HG03521 (cell line): ENCODE results near the gene GABBR2.

Experiments used
- ATAC-seq: cut with Tn5 transposase; IDR thresholded peaks from one replicate; pipeline ENCODE4 v1.9.1; 2021; ENCODE audit warnings: mild to moderate bottlenecking, moderate library complexity; ENCODE audit not compliant: unreplicated experiment

The GABBR2 gene

DNA sequence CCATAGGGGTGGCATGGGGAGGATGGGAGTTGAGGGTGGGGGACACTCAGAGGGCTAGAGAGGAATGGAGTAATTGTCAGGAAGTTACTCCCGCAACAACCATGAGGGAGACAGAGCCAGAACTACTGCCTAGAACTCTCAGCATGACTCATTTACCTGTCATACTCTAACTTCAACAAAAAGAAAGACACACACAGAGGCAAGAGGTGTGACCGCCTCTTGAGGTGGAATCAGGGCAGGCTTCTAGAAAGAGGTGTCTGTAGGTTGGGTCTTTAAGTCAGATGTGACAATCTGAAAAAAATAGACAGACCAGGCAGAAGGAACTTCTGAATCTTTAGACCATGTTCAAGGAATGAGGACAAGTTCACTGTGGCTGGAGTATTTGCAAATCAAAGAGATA, 73.4 kb downstream of the GABBR2 start:
- ATAC-seq = no peak

DNA sequence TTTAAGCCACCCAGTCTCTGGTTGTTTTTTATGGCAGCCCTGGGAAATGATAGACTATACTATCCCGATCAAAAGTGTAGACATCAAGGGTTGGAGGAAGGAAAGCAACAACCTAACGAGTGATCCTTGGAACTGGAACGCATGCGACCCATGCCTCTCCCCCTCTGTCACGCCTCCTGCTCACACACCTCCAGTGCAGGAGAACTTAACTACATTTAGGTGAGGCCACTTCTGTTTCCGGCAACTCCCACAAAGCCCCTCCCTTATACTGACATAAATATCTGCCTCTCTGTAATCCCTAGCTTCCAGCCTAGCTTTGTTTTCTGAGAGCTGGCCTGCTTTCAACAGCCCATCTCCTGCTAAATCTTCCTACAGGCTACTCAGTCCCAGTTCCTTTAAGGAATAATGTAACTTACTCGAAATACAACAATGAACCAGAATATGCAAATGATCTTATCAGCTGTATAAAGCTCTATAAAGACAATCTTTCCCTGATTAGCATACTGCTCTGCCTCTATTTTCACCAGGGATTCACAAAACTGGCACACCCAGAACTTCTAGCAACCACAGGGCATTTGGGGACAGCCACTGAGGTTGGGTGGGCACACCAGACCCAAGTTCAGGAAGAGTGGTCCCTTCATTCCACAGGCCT, 73.9 kb downstream of the GABBR2 start:
- ATAC-seq = no peak

DNA sequence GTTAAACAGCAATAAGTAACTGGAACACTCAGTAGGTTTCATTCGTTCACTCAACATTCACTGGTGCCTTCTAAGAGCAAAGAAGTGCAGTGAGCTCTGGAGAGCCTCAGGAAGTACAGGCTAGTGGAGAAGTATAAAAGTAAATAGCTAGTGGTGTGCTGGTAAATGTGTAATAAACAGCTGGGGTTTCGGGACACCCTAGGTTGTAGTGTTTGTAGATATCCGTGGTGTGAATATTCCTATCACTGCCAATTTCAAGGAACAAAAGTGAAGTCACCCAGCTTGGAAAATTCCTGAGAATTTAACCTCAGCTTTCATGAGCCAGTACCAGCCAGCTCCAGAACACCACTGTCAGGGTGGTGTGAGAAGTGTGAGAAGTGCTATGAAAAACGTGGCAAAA, 75.9 kb downstream of the GABBR2 start:
- ATAC-seq = no peak

DNA sequence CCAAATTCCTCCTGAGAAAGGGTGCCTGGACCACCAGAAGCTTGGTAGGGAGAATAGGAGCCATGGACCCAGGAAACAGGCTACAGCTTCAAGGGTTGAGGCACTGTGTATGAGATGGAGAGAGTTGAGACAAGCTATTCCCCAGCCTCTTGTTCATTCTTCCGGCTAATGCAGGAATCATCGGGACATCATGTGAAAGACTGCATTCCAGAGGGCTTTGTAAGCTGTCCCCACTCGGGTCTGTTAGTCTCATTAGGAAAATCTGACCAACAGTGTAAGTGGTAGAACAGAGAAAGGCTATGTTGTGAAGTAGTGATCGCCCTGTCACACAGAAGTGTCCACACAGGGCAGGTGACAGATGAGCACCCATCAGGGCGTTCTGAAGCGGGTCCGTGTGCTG, 81.4 kb downstream of the GABBR2 start:
- no peak for ATAC-seq

DNA sequence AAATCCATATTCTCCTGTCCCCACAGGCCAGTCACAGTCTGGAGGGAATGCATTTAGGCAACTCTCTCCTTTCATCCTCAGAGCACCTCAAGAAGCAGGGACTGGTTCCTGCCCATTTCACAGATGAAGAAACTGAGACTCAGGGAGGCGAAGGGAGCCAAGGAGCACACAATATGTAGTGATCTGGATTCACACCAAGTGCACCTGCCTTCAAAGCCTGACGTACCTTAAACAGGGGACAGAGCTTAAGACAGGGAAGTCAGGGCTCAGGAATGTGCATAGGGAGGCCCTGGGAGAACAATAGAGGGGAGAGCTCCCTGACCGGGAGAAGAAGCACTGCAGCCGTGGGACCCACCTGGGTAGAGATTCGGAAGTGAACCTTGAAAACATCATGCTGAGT, 83.0 kb downstream of the GABBR2 start:
- no peak for ATAC-seq

DNA sequence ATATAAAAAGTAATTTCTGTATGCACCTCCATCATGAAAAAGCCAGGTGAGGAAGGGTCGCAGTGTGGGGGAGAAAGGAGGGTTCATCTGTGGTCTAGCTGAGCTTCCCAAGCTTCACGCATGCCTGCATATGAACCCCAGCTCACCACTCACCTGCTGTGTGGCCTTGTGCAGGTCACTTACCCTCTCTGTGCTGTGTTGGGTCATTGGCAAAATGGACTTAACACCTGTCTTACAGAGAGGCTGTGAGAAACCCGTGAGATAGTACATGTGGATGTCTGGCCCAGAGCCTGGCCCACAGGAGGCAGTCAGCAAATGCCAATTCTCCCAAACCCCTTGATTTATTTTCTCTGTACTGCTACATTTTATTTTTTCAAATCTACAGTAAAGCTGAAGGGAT, 88.9 kb downstream of the GABBR2 start:
- no peak for ATAC-seq

DNA sequence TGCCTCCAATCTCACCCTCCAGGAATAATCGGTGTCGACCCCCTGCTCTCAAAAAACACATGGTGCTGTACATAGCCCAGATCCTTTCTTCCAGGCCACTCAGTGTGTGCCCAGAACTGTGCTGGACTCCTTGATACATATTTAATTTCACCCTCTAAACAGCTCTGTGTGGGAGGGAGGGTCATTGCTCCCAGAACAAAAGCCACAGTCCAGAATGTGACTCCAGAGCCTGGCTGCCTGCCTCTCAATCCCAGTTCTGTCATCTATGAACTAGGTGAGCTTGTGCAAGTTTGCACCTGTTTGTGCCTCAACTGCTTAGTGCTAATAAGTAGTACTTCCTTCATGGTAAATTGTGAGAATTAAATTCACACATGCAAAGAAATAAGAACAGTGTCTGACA, 93.1 kb downstream of the GABBR2 start:
- ATAC-seq = no peak

DNA sequence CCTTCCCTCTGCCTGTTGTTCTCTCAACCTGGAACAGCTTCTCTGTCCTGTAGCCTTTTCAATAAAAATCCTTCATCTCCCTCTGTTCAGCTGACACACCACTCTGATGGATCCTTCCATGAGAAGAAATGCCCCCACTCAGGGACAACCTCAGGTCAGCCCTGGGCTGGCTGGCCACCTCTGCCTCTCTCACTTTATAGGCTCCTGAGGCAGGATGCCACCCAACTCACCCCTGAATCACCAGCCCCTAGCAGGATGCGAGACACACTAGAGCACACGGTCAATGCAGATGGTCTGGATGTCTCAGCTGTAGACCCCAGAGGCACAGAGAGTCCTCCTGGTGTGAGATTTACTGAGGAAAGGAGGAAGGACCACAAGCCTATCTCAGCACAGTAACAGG, 93.8 kb downstream of the GABBR2 start:
- ATAC-seq = no peak

DNA sequence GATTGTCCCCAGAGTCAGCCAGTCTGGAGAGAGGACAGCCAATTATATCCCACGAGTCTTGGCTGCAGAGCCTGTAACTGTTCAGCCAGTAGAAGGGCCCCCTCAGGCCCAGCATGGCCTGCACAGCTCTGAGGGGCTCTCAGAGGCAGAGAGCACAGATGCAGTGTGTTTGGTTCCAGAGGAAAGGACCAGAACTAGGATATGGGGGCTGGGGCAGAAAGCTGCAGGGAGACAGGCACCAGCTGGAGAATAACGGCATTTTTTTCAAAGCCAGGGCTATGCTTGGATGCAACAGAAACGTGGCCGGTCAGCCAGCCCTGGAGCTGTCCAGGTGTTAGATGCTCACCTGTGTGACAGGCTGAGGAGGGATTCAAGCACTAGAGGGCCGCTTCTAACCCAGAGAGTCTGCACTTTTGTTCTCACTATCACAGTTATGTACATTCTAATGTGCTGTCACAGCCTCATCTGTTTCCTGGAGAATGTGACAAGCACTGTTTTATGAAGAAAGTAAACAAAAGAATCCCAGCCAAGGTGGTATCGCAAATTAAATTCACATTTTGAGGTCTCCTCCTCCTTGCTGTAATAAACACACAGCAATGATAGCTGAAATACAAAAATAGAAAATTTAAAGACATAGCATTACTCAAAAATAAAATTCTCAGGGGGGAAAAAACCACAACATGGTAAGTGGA, 96.5 kb downstream of the GABBR2 start:
- no peak for ATAC-seq

DNA sequence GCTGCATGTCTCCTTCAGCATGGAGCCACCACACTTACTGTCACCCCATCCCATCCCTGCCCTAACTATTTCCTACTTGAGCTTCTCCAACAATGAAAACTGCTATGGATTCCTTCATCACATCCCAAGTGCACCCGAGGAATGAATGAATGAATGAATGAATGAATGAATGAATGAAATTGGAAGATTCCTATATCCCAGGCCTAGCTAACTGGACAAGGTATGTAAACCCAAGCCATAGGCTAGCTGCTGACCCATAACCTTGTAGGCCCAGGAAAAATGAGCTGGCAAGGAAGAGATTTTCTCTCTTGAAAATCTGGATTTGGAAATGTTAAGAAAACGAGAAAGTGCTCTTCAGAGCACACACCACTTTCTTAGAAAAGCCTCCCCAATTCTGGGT, 97.4 kb downstream of the GABBR2 start:
- no peak for ATAC-seq

DNA sequence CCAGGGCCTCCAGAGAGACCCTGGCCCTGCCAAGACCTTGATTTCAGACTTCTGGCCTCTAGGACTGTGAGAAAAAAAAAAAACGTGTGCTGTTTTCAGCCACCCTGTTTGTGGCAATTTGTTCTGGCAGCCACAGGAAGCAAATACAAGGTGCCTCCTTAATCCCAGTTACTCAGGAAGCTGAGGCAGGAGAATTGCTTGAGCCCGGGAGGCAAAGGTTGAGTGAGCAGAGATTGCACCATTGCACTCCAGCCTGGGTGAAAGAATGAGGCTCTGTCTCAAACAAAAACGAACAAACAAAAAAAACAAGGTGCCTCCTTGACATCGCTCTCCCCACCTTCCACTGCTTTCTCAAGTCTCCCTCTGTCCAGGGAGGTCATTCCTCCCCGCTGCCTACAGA, 98.0 kb downstream of the GABBR2 start:
- ATAC-seq = no peak

DNA sequence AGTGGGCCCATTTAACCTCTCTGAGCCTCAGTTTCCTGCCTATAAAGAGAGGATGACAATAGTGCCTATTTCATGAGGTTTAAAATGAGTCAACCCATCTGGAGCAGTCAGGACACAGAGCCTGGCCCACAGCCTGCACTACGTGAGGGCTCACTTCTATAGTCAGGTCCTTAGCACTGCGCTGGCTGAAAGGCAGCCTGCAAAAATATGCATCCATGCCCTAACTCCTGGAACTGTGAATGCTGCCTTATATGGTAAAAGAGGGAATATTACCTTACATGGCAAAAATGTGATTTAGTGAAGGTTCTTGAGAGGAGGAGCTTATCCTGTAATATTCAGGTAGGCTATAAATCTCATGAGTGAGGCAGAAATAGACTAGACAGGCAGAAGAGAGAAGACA, 98.5 kb downstream of the GABBR2 start:
- ATAC-seq = no peak

DNA sequence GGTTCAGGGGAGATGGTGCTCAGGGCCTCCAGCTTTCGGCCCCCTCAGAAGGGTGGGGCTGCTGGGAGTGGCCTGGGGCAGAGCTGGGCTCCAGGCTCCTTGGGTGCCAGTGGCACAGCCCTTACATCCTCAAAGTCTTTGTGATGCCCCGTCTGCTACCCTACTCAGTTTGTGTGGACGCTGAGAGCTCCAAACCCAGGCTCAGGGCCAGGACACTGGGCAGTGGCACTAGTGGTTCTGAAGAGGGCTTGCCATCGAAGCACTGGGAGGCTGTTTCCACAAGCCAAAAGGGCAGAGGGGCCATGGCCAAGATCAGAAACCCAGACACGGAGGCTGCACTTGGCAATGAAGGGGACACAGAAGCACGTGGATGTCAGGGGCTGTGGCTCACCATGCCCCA, 99.1 kb downstream of the GABBR2 start:
- ATAC-seq = no peak

DNA sequence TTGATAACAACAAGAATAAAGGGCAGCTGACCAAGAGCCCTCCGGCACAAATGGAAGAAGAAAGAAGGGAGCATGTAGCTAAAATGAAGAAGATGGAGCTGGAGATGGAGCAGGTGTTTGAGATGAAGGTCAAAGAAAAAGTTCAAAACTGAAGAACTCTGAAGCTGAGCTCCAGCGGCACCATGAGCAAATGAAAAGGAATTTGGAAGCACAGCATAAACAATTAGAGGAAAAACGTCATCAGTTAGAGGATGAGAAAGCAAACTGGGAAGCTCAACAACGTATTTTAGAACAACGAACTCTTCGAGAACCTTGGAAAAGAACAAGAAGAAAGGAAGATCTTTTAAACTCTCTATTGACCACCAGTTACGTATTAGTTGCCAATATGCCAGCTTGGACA, 100.9 kb downstream of the GABBR2 start:
- no peak for ATAC-seq

DNA sequence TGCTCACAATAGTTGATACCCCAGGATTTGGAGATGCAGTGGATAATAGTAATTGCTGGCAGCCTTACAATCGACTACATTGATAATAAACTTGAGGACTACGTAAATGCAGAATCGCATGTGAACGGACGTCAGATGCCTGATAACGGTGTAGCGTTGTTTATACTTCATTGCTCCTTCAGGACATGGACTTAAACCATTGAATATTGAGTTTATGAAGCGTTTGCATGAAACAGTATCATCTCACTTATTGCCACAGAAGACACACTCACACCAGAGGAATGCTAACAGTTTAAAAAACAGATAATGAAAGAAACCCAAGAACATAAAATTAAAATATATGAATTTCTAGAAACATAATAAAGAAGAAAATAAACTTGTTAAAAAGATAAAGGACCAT, 101.6 kb downstream of the GABBR2 start:
- no peak for ATAC-seq

DNA sequence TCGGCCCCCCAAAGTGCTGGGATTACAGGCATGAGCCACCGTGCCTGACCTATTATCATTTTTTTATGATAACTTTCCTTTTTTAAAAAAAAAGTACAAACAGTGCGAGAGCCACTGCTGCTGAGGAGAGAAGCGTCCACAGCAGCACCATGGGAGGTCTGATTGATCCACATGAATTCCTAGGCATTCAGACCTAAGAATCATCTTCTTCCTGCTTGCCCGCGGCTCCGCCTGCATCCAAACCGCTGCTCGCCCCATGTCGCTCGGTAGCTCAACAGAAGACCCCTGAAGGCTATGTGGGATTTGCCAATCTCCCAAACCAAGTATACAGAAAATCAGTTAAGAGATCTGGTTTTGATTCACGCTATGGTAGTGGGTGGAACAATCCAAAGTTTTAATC, 102.0 kb downstream of the GABBR2 start:
- no peak for ATAC-seq

DNA sequence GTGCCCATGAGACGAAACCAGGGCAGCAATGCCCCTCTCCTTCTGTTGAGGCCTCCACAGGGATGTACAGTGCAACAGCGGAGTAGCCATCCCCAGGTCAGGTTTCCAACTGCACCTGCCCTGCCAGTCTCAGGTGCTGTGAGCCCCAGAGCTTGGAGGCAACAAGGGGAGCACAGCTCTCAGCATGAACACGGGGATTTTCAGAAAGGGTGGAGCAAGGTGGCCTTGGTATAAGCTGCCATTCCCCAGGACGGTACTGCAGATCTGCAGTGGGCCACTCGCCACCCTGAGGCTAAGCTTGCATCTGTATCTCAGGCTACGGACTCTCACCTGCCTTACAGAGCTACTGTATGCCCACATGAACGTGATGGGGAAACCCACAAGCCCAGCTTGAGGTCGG, 103.6 kb downstream of the GABBR2 start:
- no peak for ATAC-seq

DNA sequence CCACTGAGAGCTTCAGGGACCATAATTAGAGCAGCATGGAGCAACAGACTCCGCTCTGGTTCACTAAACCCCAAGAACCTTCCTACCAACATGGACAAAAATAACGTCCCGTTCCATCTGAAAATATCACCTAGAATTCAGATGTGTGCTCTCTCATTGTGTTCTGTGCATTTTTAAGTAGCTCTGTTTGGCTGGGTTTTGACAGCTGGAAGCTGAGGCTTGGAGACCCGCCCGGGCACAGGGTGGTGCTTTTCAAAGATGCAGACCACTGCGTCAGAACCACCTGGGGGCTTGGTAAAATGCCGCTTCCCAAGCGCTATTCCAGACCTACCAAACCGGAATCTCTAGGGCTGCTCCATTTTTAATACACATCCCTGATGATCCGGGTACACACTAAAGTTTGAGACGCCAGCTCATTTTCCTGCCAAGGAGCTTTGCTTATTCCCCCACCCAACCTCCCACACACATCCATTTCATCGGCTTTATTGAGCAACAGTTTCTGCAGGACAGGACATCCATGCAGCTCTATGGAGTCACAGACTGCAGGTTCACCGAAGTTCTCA, 104.8 kb downstream of the GABBR2 start:
- no peak for ATAC-seq

DNA sequence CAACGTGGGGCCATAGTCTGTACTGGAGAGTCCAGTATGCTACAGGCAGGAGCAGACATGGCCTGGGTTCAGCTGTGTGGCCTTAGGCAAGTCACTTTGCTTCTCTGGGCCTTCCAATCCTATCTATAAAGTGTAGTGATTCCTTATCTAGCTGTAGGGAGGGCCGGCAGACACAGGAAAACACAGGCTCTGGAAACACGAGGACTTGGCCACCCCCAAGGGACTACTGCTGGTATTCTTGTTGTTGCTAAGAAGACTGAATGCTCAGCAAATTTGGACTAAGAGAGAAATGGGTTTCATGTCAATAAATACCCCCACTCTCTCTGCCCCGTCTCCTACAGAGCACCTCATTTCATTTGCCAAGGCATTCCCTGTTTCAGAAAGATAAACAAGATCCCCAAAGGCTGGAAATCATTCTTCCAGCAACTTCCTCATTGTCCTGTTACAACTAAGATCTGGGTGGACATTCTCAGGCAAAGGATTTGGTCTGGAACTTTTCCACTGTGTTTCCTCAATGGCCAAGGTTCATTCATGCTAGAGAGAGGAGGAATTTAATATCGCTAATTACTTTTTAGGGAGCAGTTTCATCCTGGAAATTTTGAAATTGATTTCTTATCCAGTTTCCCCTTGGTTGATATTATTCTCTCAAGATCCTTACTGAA, 105.8 kb downstream of the GABBR2 start:
- no peak for ATAC-seq

DNA sequence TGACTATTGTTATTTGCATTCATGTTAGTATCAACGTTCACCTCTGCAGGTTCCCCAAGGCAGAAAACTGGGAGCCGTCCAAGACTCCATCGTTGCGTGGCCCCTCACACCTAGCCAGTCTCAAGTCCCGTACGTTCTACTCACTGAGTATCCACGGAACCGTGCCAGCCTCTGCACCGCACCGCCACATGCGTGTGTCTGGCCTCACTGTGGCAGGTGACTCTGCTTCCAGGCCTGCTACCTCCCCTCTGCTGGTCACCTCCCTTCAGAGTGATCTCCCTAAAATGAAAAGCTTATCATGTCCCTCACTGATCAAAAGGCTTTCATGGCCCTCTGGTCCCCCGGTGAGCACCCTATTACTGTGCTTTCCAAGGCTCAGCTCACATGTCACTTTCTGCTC, 108.1 kb downstream of the GABBR2 start:
- ATAC-seq = no peak

DNA sequence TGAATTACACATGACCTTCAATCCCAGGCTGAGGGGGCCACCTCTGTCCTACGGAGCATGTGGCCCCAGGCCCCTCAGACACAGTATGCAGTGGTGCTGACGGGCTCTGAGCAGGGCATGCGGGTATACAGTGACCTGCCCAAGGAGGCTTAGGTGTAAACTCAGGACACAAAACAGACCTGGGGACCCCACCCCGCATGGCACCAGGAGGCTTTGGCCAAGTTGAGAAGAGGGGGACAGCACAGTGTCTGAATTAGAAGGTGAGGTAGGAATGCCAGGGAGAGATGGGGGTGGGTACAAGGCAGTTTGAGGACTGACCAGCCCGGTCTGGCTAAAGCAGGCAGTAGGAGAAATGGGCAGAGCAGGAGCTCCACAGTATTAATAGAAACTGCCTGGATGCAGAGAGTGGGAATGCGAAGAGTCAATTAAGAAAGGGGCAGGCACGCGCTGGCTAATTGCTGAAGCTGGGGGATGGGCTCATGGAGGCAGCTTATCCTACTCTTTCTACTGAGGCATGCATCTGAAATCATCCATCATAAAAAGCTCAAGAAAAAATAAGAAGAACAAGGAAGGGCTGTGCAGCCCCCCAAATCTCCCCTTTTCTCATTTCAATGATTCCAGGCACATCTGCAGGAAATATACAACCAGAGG, 109.0 kb downstream of the GABBR2 start:
- ATAC-seq = no peak

DNA sequence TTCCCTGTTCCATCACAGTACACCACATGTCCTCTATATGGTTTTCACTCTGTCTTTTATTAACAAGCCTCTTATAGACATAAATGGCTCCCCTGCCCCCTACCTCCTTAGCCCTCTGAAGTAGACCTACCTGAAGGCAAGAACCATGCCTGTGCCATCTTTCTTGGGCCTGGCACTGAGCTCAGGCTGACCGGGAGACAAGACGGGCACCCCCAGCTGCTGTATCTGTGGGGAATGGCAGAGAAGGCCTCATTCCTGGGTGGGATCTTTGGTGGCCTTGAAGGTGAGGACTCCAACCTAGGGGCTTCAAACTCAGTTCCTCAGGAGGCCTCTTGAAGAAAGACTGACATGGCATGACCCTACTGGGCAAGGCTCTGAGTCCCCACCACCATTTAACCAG, 109.9 kb downstream of the GABBR2 start:
- ATAC-seq = no peak
